NCI-H2081 (cell line): ENCODE data around the gene UBA6.
"Not testable (repeated sequence)": the region's sequence is repeated elsewhere in the genome, so short reads cannot be mapped to it uniquely, and the experiment has no call there.

Source experiments
- DNase-seq, 2 experiments: peaks; one replicate each; lab custom pipeline; 2025; lab: John Stamatoyannopoulos, UW

The UBA6 gene

DNA sequence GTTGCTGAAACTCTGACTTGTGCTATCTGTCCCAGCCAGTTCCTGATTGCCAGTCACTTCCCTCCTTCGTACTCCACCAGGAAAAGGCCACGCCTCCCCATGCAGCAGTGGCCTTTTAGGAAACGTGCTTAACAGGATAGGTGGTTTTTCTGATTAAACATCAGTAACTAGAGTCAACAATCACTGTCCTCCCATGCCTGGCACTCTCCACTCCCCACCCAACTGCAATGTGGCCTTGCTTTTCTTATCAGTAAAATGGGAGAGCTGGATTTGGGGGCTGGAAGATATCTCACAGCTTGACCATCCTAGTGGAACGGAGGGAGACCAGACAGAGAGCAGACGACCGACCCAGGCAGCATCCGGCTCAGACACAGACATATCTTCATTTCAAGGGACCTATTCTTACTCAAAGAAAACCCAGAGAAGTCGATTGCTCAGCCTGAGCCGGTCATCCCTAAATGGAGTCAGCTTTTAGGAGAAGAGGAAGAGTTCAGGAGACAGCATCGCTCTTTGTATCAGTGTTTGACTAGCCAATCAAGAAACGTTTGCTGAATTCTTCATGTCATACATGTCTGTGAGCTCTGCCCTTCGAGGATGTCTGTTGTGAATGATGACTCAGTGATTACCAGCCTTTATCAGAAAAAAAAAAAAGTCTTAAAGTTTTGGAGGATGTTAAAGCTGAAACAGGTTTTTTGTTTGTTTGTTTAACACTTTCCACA lies 12.7 kb upstream of the UBA6 start:
- DNase-seq: no peak

GRCh38 chr4:67712650-67713528 lies 11.9 kb upstream of the UBA6 start:
- no peak for DNase-seq

- DNase-seq: peak in 1 of 2 experiments; percentile 11
Measured at GRCh38 chr4:67712000-67712625, 11.2 kb upstream of the UBA6 start.

DNA sequence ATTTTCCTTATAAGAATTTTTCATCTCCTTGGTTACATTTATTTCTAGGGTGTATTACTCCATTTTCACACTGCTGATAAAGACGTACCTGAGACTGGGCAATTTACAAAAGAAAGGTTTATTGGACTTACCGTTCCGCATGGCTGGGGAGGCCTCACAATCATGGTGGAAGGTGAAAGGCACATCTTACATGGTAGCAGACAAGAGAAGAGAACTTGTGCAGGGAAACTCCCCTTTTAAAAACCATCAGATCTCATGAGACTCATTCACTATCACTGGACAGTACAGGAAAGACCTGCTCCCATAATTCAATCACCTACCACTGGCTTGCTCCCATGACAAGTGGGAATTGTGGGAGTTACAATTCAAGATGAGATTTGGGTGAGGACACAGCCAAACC lies 5.7 kb upstream of the UBA6 start:
- DNase-seq: not testable (repeated sequence)

DNA sequence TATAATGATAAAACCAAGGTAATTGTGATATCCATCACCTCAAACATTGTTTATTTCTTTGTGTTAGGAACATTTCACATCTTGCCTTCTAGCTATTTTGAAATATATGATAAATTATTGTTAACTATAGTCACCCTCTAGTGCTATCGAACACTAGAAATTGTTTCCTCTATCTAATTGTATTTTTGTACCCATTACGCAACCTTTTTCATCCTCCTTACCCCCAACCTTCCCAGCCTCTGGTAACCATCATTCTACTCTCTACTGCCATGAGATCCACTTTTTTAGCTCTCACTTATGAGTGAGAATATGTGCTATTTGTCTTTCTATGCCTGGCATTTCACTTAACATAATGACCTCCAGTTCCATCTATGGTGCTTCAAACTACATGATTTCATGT lies 3.9 kb upstream of the UBA6 start:
- no peak for DNase-seq

DNA sequence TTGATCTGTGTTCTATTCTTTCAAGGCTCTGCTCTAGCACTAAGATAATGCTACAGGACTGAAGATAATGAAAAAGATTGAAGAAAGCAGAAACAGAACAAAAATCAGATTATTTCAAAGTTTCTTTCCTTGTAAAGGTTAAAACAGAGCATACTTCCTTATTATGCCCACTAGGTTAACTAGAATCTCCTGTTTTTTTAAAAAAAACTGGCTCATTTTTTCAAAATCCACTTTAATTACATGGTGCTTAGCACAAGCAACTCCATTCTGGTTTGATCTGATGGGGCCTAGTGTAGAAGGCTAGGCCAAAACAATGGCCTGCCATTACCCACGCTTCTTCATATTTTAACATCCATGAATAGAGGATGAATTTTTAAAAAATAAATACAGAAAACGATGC lies 1.2 kb upstream of the UBA6 start:
- DNase-seq: no peak

DNA sequence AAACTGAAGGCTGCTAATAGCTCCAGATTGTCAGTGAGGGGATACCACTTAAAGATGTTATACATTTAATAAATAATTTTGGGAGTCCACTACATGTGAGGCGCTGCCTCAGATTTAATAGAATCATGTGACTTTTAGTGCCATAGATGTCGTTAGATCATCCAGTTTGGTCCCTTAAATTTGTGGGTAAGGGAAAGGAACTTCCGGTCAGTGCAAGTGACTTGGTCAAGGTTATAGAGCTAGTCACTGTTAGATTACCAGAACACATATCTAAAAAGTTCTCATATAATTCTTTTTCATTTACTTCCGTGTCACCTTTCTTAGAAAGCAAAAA lies 529 bp upstream of the UBA6 start:
- DNase-seq: no peak

DNA sequence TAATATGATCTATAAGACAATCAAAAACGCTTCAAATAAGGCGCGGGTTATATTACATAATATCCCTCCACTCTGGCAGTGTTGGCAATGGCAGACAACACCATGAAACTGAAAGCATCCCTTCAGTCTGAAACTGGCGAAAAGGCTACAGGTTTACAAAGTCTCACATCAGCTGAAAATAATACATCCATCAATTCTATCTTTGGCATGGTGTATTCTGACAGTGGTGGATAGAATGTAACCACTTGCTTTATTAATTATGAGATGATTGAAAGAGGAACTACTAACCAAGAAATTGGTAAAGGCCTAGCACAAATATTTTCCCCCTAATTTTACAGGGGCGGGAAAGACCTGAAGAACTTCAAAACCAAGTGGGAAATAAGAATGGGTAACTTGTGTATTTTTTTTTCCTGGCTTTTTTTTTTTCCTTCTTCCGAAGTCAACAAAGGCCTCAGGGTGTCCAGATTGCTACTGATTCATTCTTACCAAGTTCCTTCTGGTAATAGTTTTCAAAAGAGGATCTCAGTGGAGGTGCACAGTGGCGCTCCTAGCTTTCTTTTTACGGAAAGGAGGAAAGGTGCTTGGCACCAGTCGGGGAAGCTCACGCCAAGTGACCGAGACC lies 728 bp downstream of the UBA6 start:
- peak in 1 of 2 experiments; percentile 35 for DNase-seq

GRCh38 chr4:67699603-67700002 lies 1.4 kb downstream of the UBA6 start:
- no peak for DNase-seq

GRCh38 chr4:67697860-67698687 lies 2.9 kb downstream of the UBA6 start:
- DNase-seq: no peak

DNA sequence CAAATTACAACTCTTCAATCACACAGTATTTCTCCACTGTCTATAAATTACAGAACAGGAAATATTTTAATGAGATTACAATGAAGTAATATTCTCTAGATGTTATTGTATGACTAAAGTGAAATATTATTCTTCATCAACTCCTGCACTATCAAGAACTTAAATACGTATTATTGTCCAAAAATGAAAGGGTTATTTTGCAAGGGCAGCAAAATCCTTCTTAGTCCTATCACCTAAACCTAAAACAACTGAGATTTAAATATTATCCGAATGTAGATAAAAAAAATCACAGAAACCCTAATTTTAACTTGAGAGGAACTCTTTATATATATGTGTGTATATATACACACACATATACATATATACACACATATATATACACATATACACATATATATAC lies 4.9 kb downstream of the UBA6 start:
- no peak for DNase-seq

DNA sequence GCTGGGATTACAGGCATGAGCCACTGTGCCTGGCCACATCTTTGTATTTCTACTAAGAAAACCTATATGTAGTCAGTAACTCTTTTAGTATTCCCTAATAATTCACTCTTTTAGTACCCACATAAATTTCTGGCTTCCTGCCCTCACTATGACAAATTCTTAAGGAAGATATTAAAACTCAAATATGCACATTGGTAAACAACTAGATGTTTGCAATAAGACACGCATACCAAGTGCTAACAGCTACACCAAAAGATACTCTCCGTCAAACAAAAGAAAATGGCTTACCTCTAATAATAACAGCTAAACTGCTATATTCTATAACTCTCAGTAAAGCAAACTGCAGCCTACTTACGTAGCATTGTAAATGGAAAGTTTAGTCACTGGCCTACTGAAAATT lies 6.3 kb downstream of the UBA6 start:
- no peak for DNase-seq

DNA sequence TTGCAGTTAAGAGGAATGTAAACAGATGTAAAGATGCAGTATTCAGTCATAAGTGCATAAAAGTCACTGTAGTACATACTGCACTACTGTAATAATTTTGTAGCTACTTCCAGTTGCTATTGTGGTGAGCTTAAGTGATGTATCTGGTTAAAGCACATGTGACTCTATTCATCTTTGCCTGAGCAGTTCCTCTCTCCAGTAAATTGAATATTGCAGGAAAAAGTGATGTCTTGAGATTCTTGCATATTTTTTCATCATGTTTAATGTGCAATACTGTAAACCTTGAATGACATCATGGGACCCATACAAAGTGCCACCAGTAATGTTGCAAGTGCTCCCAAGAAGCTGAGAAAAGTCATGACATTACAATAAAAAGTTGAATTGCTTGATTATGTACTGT lies 9.6 kb downstream of the UBA6 start:
- DNase-seq: no peak

GRCh38 chr4:67687636-67688035 lies 13.3 kb downstream of the UBA6 start:
- no peak for DNase-seq

GRCh38 chr4:67685532-67685859 lies 15.5 kb downstream of the UBA6 start:
- DNase-seq: no peak

- no peak for DNase-seq
Measured at GRCh38 chr4:67684839-67685531, 16.0 kb downstream of the UBA6 start.

DNA sequence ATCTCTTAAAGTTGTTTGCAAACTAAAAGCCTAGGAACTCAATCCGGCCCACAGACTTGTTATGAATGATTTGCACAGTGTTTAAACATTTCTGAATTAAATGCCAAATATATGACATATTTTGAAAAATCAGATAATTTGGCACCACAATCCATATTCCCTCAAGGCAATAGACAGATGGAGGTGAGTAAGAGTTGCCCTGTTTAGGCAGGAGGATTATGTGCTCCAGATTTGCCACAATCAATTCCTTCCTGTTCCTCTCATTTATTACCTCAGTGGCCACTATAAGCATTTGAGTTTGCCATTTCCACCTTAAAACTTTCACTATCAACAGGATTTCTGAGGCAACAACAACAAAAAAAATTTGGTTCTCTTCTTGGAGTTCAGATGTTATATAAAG lies 18.7 kb downstream of the UBA6 start:
- DNase-seq: no peak

DNA sequence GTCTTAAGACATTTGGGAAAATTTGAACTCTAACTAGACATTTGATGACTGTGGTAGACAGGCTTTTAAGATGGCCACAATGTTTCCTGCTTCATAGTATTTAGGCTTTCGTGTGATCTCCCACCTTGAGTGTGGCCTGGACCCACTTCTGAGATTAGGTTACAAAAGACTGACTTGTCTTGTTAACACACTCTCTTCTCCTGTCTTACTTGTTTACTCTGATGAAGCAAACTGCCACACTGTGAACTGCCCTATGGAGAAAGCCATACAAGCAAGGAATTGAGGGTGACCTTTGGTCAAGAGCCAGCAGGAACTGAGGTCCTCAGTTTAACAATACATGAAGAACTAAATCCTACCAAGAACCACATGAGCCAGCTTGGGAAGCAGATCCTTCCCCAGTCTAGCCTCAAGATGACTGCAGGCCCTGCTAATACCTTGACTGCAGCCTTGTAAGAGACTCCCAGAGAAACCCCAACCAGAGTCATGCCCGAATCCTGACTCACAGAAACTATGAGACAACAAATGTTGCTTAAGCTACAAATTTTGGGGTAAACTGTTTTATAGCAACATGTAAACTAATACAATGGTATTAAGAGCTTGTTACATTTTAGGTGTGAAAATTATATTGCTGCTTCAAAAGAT lies 20.3 kb downstream of the UBA6 start:
- no peak for DNase-seq

- DNase-seq: no peak
Measured at GRCh38 chr4:67678612-67679011, 22.3 kb downstream of the UBA6 start.

DNA sequence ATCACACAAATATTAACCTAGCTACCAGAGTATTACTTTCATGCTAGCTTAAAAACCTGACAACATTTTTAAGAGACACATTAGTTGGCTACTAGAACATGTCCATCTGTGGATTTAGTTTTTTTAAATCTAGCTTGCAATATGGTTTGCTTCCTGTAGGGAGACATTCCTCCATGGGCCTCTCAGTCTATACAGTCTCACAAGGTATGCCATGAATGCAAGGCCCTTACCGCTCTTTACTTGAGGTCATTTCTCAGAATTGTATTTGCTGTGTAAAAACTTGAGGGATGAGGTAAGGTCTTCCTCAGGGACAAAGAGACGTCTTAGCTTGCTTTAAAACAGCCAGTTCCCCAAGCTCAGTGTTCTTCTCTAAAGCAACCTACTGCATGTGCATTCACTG lies 26.9 kb downstream of the UBA6 start:
- DNase-seq: no peak

GRCh38 chr4:67668315-67668714 lies 32.6 kb downstream of the UBA6 start:
- DNase-seq: no peak
